ENCODE results near the gene OLR1.

- no peak for TF ChIP-seq CTCF (conservative IDR thresholded peaks at IDR 0.05; ENCODE audit: low read depth, low read length)
- TF ChIP-seq CEBPB (IDR thresholded peaks at IDR 0.05; ENCODE audit: low read depth, low read length) = no peak
- no peak for TF ChIP-seq ELK1 (IDR thresholded peaks at IDR 0.05; ENCODE audit: borderline replicate concordance, low read depth, low read length)
- no peak for TF ChIP-seq MAZ (IDR thresholded peaks at IDR 0.05; ENCODE audit: borderline replicate concordance, low read depth, low read length)
- no peak for TF ChIP-seq MAFK (IDR thresholded peaks at IDR 0.05; ENCODE audit: low read depth, low read length)
- no peak for TF ChIP-seq FOS (IDR thresholded peaks at IDR 0.05; ENCODE audit: low read depth, low read length)
- TF ChIP-seq RAD21 (IDR thresholded peaks at IDR 0.05; ENCODE audit: low read length) = no peak
- TF ChIP-seq BHLHE40 (IDR thresholded peaks at IDR 0.05; ENCODE audit: low read depth, low read length) = no peak
- no peak for TF ChIP-seq USF2 (IDR thresholded peaks at IDR 0.05; ENCODE audit: low read depth, low read length)
- no peak for TF ChIP-seq RFX5 (IDR thresholded peaks at IDR 0.05; ENCODE audit: low read depth, low read length)
- no peak for TF ChIP-seq MXI1 (IDR thresholded peaks at IDR 0.05; ENCODE audit: borderline replicate concordance, low read depth, low read length)
- no peak for TF ChIP-seq POLR2A (IDR thresholded peaks at IDR 0.05; ENCODE audit: low read depth, low read length)
Observed at GRCh38 chr12:10113920-10114319, 58.0 kb downstream of the OLR1 start.

Data from IMR-90 (cell line).